ENCODE measurements around the gene ADAMTS3. TPM values are rescaled to one million over a fixed set of nuclear protein-coding genes. Genes with fewer than 3 reads are reported as not detected.

ADAMTS3 gene
- total and polyA plus RNA-seq, 2 of the 13 experiments (the other 11 are each of a cell fraction or from before 2014, with no cell fraction given), result not detected

GRCh38 chr4:72484981-72485380 is 84.0 kb downstream of the ADAMTS3 start (continued):
- TF ChIP-seq, protein P1, sequence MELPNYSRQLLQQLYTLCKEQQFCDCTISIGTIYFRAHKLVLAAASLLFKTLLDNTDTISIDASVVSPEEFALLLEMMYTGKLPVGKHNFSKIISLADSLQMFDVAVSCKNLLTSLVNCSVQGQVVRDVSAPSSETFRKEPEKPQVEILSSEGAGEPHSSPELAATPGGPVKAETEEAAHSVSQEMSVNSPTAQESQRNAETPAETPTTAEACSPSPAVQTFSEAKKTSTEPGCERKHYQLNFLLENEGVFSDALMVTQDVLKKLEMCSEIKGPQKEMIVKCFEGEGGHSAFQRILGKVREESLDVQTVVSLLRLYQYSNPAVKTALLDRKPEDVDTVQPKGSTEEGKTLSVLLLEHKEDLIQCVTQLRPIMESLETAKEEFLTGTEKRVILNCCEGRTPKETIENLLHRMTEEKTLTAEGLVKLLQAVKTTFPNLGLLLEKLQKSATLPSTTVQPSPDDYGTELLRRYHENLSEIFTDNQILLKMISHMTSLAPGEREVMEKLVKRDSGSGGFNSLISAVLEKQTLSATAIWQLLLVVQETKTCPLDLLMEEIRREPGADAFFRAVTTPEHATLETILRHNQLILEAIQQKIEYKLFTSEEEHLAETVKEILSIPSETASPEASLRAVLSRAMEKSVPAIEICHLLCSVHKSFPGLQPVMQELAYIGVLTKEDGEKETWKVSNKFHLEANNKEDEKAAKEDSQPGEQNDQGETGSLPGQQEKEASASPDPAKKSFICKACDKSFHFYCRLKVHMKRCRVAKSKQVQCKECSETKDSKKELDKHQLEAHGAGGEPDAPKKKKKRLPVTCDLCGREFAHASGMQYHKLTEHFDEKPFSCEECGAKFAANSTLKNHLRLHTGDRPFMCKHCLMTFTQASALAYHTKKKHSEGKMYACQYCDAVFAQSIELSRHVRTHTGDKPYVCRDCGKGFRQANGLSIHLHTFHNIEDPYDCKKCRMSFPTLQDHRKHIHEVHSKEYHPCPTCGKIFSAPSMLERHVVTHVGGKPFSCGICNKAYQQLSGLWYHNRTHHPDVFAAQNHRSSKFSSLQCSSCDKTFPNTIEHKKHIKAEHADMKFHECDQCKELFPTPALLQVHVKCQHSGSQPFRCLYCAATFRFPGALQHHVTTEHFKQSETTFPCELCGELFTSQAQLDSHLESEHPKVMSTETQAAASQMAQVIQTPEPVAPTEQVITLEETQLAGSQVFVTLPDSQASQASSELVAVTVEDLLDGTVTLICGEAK (IDR thresholded peaks at IDR 0.05), result no peak
- TF ChIP-seq, protein P1 (CRISPR knock-in tag; IDR thresholded peaks at IDR 0.05), result no peak
- TF ChIP-seq, protein P2, sequence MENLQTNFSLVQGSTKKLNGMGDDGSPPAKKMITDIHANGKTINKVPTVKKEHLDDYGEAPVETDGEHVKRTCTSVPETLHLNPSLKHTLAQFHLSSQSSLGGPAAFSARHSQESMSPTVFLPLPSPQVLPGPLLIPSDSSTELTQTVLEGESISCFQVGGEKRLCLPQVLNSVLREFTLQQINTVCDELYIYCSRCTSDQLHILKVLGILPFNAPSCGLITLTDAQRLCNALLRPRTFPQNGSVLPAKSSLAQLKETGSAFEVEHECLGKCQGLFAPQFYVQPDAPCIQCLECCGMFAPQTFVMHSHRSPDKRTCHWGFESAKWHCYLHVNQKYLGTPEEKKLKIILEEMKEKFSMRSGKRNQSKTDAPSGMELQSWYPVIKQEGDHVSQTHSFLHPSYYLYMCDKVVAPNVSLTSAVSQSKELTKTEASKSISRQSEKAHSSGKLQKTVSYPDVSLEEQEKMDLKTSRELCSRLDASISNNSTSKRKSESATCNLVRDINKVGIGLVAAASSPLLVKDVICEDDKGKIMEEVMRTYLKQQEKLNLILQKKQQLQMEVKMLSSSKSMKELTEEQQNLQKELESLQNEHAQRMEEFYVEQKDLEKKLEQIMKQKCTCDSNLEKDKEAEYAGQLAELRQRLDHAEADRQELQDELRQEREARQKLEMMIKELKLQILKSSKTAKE (CRISPR knock-in tag; IDR thresholded peaks at IDR 0.05; ENCODE audit: borderline replicate concordance), result no peak
- TF ChIP-seq FLYWCH1 (CRISPR knock-in tag; IDR thresholded peaks at IDR 0.05) (no peak), STAG1 (CRISPR knock-in tag; IDR thresholded peaks at IDR 0.05) (no peak), BHLHE40 (IDR thresholded peaks at IDR 0.05; ENCODE audit: low read length) (no peak), ZNF704 (CRISPR knock-in tag; IDR thresholded peaks at IDR 0.05; ENCODE audit: borderline replicate concordance) (no peak), ZNF124 (CRISPR knock-in tag; IDR thresholded peaks at IDR 0.05) (no peak), ZNF263 (CRISPR knock-in tag; IDR thresholded peaks at IDR 0.05) (no peak), SNAI1 (CRISPR knock-in tag; IDR thresholded peaks at IDR 0.05; ENCODE audit: borderline replicate concordance) (no peak), NFYB (CRISPR knock-in tag; IDR thresholded peaks at IDR 0.05) (no peak)
- TF ChIP-seq, protein P3, sequence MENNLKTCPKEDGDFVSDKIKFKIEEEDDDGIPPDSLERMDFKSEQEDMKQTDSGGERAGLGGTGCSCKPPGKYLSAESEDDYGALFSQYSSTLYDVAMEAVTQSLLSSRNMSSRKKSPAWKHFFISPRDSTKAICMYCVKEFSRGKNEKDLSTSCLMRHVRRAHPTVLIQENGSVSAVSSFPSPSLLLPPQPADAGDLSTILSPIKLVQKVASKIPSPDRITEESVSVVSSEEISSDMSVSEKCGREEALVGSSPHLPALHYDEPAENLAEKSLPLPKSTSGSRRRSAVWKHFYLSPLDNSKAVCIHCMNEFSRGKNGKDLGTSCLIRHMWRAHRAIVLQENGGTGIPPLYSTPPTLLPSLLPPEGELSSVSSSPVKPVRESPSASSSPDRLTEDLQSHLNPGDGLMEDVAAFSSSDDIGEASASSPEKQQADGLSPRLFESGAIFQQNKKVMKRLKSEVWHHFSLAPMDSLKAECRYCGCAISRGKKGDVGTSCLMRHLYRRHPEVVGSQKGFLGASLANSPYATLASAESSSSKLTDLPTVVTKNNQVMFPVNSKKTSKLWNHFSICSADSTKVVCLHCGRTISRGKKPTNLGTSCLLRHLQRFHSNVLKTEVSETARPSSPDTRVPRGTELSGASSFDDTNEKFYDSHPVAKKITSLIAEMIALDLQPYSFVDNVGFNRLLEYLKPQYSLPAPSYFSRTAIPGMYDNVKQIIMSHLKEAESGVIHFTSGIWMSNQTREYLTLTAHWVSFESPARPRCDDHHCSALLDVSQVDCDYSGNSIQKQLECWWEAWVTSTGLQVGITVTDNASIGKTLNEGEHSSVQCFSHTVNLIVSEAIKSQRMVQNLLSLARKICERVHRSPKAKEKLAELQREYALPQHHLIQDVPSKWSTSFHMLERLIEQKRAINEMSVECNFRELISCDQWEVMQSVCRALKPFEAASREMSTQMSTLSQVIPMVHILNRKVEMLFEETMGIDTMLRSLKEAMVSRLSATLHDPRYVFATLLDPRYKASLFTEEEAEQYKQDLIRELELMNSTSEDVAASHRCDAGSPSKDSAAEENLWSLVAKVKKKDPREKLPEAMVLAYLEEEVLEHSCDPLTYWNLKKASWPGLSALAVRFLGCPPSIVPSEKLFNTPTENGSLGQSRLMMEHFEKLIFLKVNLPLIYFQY (CRISPR knock-in tag; IDR thresholded peaks at IDR 0.05; ENCODE audit: borderline replicate concordance), result no peak

All from HepG2 (cell line).